ENCODE results near the gene ZIC5. TPM values are rescaled to one million over a fixed set of nuclear protein-coding genes. Genes with fewer than 3 reads are reported as not detected.

The ZIC5 gene
- total RNA-seq, 1 experiment from 2014 or later = not detected

DNA sequence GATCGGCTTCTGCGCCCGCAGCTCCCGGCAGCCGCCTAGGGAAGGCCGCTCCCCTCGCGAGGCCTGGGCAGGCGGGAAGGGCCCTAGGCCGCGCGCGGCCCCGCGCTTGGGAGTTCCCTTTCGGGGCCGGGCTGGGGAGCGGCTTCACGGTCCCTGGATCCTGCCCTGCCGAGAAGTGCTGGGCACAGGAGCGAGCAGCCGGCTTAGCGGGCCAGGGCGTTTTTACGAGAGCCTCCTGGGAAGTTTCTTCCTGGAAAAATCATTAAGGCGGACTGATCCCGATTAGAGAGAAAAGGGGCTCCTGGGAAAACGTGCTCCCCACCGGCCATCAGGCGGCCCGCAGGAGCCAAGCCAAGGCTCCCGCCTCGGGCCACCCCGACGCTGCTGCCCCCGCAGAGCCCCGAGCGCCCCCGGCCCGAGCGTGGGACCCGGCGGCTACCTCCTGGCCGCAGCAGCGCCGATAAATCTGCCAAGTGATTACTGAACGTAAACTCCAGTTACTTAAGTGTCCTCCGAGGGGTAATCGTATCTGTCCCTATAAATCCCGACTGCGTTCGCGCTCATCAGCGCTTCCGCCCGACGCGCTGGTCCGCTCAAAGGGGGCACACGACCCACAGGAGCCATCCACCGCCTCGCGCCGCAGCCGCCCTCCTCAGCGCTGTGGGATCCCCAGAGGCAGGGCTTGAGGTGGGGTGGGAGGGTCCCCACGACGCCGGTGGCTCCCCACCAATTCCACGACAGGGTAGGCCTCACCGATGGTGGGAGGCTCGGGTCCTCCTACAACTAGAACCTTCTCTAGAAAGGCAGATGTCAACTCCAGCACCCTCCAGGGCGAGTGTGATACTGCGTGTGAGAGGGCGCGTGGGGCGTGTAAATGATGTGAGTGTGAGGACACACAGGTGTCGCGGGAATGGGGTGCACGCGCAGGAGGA, 2.8 kb downstream of the ZIC5 start:
- Histone ChIP-seq H3K4me1 (ENCODE audit: insufficient read depth, low read length) (no peaks in the 10 kb centered on the region), H3K27ac (ENCODE audit: low read length) (no peak overlapping the region), H3K27me3 (ENCODE audit: low read length) (peaks cover 68% of the 10 kb centered on the region), H3K9me3 (ENCODE audit: low read length) (no peaks in the 10 kb centered on the region), H3K4me2 (ENCODE audit: low read length) (peak overlapping the region; percentile 57), H3K36me3 (ENCODE audit: low read depth, low read length) (no peaks in the 10 kb centered on the region), H3K9ac (ENCODE audit: low read length) (no peak overlapping the region), H3F3A (ENCODE audit: low read length, unreplicated experiment) (no peaks in the 10 kb centered on the region), H3K4me3 (ENCODE audit: low read length) (peak overlapping the region; percentile 27; the same call in 1 of the 2 replicates), H4K20me1 (ENCODE audit: low read length) (no peaks in the 10 kb centered on the region), H2AFZ (ENCODE audit: low read length) (no peak overlapping the region), H3K79me2 (ENCODE audit: low read length) (no peaks in the 10 kb centered on the region), H3K9me2 (replicated peaks; ENCODE audit: low read length) (no peaks in the 10 kb centered on the region)
- ATAC-seq (peak; percentile 35; the same call in 1 of the 2 replicates), DNase-seq (no peak)
- no TSS peak for BruUV-seq (replicated peaks)
- TF ChIP-seq EZH2 (IDR thresholded peaks at IDR 0.05; ENCODE audit: low read length, unreplicated experiment) (no peak), EZH2phosphoT487 (IDR thresholded peaks at IDR 0.05; ENCODE audit: borderline replicate concordance, low read length) (no peak)
- TF ChIP-seq, protein P1, sequence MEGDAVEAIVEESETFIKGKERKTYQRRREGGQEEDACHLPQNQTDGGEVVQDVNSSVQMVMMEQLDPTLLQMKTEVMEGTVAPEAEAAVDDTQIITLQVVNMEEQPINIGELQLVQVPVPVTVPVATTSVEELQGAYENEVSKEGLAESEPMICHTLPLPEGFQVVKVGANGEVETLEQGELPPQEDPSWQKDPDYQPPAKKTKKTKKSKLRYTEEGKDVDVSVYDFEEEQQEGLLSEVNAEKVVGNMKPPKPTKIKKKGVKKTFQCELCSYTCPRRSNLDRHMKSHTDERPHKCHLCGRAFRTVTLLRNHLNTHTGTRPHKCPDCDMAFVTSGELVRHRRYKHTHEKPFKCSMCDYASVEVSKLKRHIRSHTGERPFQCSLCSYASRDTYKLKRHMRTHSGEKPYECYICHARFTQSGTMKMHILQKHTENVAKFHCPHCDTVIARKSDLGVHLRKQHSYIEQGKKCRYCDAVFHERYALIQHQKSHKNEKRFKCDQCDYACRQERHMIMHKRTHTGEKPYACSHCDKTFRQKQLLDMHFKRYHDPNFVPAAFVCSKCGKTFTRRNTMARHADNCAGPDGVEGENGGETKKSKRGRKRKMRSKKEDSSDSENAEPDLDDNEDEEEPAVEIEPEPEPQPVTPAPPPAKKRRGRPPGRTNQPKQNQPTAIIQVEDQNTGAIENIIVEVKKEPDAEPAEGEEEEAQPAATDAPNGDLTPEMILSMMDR (conservative IDR thresholded peaks at IDR 0.05; ENCODE audit: low read depth, low read length) = no peak
- CTCF ChIA-PET = no interaction called here
- POLR2A ChIA-PET (ENCODE audit: unreplicated experiment) = no interaction called here
- intact Hi-C loops (cut with micrococcal nuclease) = no loop called here

DNA sequence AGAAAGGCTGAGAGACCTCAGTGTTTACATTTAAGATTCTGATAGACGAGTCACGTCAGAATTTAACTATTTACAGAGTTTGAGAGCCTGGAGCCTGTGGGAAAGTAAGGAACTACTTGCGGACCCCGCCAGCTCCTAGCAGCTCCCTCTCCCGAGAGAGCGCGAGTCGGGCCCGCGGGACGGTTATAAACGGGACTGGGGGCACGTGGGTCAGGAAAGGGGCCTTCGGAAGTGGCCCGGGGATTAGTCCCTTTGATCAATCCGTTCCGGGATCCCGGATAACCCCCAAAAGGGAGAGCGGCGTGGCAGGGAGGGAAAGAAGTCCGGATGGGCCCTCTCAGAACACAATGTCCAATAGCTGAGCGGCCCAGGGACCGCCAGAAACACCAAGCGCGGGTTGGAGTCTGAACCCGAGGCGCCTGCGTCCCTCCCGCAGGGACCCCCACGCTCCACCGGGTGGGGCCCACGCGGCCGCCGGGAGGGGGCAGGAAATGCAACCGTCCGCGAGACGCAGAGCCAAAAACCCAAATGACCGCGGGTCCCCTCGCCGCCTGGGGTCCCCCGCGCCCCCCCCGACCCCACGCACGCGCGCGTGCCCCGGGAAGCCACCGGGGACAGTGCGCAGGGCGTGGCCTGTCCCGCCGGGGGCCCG, 3.6 kb downstream of the ZIC5 start:
- no peak overlapping the region for H3K9ac ChIP-seq (ENCODE audit: low read length)
- no peaks in the 10 kb centered on the region for H3K36me3 ChIP-seq (ENCODE audit: low read depth, low read length)
- intact Hi-C loops (cut with micrococcal nuclease) = no loop called here
- no peaks in the 10 kb centered on the region for H3K4me1 ChIP-seq (ENCODE audit: insufficient read depth, low read length)
- POLR2A ChIA-PET (ENCODE audit: unreplicated experiment) = no interaction called here
- no peak overlapping the region for H3K27ac ChIP-seq (ENCODE audit: low read length)
- H3K4me2 ChIP-seq (ENCODE audit: low read length) = peak overlapping the region; percentile 57; the same call in 1 of the 2 replicates
- no peaks in the 10 kb centered on the region for H3K9me2 ChIP-seq (replicated peaks; ENCODE audit: low read length)
- DNase-seq (no peak), ATAC-seq (no peak)
- TF ChIP-seq EZH2 (IDR thresholded peaks at IDR 0.05; ENCODE audit: low read length, unreplicated experiment) = no peak
- no peak for TF ChIP-seq EZH2phosphoT487 (IDR thresholded peaks at IDR 0.05; ENCODE audit: borderline replicate concordance, low read length)
- TF ChIP-seq, protein P1 (conservative IDR thresholded peaks at IDR 0.05; ENCODE audit: low read depth, low read length) = no peak
- H3K79me2 ChIP-seq (ENCODE audit: low read length) = no peaks in the 10 kb centered on the region
- no peak overlapping the region for H2AFZ ChIP-seq (ENCODE audit: low read length)
- CTCF ChIA-PET = no interaction called here
- H4K20me1 ChIP-seq (ENCODE audit: low read length) = no peaks in the 10 kb centered on the region
- no peaks in the 10 kb centered on the region for H3K9me3 ChIP-seq (ENCODE audit: low read length)
- peak overlapping the region; percentile 27; the same call in 1 of the 2 replicates for H3K4me3 ChIP-seq (ENCODE audit: low read length)
- no peaks in the 10 kb centered on the region for H3F3A ChIP-seq (ENCODE audit: low read length, unreplicated experiment)
- peaks cover 63% of the 10 kb centered on the region for H3K27me3 ChIP-seq (ENCODE audit: low read length)
- BruUV-seq (replicated peaks) = no TSS peak
